Tibial artery (tissue), 4 donors: Measurements from ENCODE around the gene NFIA.

ENCODE experiments used
- DNase-seq, 2 donors: peaks; one replicate each; pipeline ENCODE4 v3.0.0-alpha.2; 2019
- H3K27ac ChIP-seq, 2 donors: fragments of 200-600 bp; sonication (generic) in 1 of 2; 1 replicate in 1 of 2; 2 replicates in 1 of 2; pipeline ENCODE4 v1.5.1; 2018 to 2019; ENCODE audit warnings: mild to moderate bottlenecking in 1 of 2
- H3K27me3 ChIP-seq, 2 donors: fragments of 200-600 bp; sonication (generic) in 1 of 2; one replicate each; pipeline versions ENCODE4 v1.5.1 to v1.6.0; 2016 to 2019
- H3K36me3 ChIP-seq, 3 donors: fragments of 200-600 bp; sonication (generic) in 2 of 3; one replicate each; pipeline ENCODE4 v1.5.1; 2016 to 2019; ENCODE audit warnings: mild to moderate bottlenecking in 2 of 3
- H3K4me1 ChIP-seq, 4 donors: fragments of 200-600 bp; sonication (generic) in 2 of 4; 1 replicate in 3 of 4; 2 replicates in 1 of 4; pipeline ENCODE4 v1.5.1; 2016 to 2019
- H3K4me3 ChIP-seq, 2 donors: fragments of 200-600 bp; sonication (generic) in 1 of 2; 1 replicate in 1 of 2; 2 replicates in 1 of 2; pipeline ENCODE4 v1.5.1; 2018 to 2019; ENCODE audit warnings: mild to moderate bottlenecking in 2 of 2
- H3K9me3 ChIP-seq, 3 donors: fragments of 200-600 bp; sonication (generic) in 1 of 3; one replicate each; pipeline ENCODE4 v1.5.1; 2016 to 2019
- intact Hi-C: fragments of 100-400 bp; cut with DNase I; formaldehyde crosslinking; loops from one replicate; pipeline ENCODE4 v1.15.0; 2023; ENCODE audit warnings: low total_unique reads
- TF ChIP-seq, protein P1 (sequence below), 2 experiments: fragments of 200-600 bp in 1 of 2; fragments of 450-650 bp in 1 of 2; IDR thresholded peaks; one replicate each; pipeline ENCODE4 v1.5.1; 2017 to 2019; ENCODE audit warnings: antibody characterized with exemption in 2 of 2, mild to moderate bottlenecking in 1 of 2, moderate library complexity in 1 of 2

Gene NFIA

DNA sequence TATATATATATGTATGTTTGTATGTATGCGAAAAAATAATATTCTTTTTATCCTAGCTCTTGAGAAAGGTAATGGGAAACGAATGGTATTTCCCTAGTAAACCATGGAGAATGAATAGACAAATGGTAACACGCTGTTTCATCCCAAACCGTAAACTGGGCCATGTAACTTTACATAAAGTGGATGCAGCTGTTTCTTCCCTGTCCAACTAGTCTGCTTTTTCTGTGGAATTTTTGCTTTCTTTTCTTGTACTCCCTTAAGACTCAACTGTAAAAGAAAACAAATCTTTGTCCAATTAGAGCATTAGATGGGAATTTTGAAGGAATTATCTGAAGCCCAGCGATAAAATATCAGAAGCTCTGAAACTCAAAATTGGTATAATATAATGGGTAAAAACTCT lies 198.1 kb downstream of the NFIA start:
- H3K4me3 ChIP-seq = no peak overlapping the region
- H3K27ac ChIP-seq = peak overlapping the region; percentile 33 to 80
- H3K27me3 ChIP-seq = no peaks in the 10 kb centered on the region

DNA sequence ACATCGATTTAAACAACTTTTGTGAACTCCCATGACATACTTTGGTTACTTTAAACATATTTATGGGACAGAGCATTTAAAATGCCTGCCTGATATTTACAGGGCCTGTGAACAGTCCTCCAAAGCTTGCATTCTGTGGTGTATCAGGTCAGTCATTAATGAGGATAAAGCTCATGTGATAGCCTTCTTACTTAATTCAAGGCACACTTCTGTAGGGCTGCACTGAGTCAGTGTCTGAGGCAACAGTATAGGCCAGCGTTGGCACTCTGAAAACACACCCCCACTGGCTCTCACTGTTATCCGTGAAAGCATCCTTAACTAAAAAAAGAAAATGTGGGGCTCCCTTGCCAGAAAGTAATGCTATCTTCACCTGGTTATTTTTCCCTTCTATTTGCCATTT lies 200.0 kb downstream of the NFIA start:
- Histone ChIP-seq H3K9me3 (no peaks in the 10 kb centered on the region), H3K27ac (peak overlapping the region; percentile 42 to 80), H3K4me3 (no peak overlapping the region), H3K4me1 (peaks cover 0 to 89% (median 43%) of the 10 kb centered on the region in 4 donors), H3K27me3 (no peaks in the 10 kb centered on the region), H3K36me3 (no peaks in the 10 kb centered on the region)
- no peak for DNase-seq
- TF ChIP-seq, protein P1, sequence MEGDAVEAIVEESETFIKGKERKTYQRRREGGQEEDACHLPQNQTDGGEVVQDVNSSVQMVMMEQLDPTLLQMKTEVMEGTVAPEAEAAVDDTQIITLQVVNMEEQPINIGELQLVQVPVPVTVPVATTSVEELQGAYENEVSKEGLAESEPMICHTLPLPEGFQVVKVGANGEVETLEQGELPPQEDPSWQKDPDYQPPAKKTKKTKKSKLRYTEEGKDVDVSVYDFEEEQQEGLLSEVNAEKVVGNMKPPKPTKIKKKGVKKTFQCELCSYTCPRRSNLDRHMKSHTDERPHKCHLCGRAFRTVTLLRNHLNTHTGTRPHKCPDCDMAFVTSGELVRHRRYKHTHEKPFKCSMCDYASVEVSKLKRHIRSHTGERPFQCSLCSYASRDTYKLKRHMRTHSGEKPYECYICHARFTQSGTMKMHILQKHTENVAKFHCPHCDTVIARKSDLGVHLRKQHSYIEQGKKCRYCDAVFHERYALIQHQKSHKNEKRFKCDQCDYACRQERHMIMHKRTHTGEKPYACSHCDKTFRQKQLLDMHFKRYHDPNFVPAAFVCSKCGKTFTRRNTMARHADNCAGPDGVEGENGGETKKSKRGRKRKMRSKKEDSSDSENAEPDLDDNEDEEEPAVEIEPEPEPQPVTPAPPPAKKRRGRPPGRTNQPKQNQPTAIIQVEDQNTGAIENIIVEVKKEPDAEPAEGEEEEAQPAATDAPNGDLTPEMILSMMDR (IDR thresholded peaks at IDR 0.05) = no peak
- intact Hi-C loops = no loop called here

More for the DNA sequence above, 198.1 kb downstream of the NFIA start:
- intact Hi-C loops = no loop called here
- TF ChIP-seq, protein P1 (IDR thresholded peaks at IDR 0.05) = no peak
- H3K36me3 ChIP-seq = no peaks in the 10 kb centered on the region
- H3K9me3 ChIP-seq = no peaks in the 10 kb centered on the region
- peaks cover 0 to 87% (median 33%) of the 10 kb centered on the region in 4 donors for H3K4me1 ChIP-seq
- DNase-seq = no peak

DNA sequence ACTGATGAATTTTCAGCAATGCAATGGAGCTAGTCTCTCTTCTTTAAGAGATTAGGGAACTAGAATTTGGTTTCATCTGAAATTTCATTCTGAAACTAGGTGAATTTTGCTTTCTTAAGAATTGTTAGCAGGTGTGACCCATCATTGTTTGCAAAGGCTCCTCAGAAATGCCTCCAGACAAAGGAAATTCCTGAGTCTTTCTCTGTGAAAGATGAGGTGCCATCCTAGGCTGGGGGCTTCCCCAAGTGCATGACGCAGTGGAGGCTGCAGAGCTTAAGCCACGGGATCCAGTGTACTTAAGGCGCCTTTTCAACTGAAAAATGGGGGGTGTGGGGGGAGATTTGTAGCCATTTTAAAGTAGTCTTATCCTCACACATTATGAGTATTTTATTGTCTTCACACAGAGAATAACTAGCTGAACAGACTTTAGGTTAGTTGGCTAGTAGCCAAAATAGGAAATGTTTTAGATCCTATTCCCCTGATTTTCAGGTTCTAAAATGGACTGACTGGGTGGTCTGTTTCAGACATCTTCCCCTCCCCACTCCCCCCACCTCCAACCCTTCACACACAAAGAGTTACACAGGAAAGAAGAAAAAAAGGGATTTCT lies 202.0 kb downstream of the NFIA start:
- TF ChIP-seq, protein P1 (IDR thresholded peaks at IDR 0.05) = no peak
- Histone ChIP-seq H3K27ac (peak overlapping the region in 1 of 2 donors; percentile 57), H3K9me3 (no peaks in the 10 kb centered on the region), H3K4me3 (no peak overlapping the region), H3K4me1 (peaks cover 0 to 89% (median 41%) of the 10 kb centered on the region in 4 donors), H3K36me3 (no peaks in the 10 kb centered on the region), H3K27me3 (no peaks in the 10 kb centered on the region)
- no peak for DNase-seq
- intact Hi-C loops = no loop called here

DNA sequence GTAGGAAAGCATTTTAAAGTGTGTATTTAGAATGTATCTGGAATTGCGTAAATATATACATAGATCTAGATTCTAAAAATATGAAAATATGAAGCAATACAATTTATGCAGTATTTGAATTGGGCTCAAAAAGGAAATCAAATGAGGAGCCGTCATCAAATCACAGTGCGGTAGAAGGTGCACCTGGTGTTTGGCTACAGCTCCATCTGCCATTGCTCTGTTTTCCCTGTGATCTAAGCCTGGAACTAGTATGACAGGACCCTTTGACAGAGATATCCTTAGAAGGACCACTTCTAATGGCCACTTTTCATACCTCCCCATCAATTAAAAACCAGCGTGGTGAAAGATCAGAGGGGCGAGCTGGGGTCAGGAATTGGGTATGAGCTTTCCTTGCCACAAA lies 202.6 kb downstream of the NFIA start:
- TF ChIP-seq, protein P1 (IDR thresholded peaks at IDR 0.05) = no peak
- no peaks in the 10 kb centered on the region for H3K9me3 ChIP-seq
- peak overlapping the region in 1 of 2 donors; percentile 57 for H3K27ac ChIP-seq
- H3K4me1 ChIP-seq = peaks cover 0 to 89% (median 39%) of the 10 kb centered on the region in 4 donors
- no peaks in the 10 kb centered on the region for H3K36me3 ChIP-seq
- intact Hi-C loops = no loop called here
- DNase-seq = no peak
- H3K27me3 ChIP-seq = no peaks in the 10 kb centered on the region
- no peak overlapping the region for H3K4me3 ChIP-seq

DNA sequence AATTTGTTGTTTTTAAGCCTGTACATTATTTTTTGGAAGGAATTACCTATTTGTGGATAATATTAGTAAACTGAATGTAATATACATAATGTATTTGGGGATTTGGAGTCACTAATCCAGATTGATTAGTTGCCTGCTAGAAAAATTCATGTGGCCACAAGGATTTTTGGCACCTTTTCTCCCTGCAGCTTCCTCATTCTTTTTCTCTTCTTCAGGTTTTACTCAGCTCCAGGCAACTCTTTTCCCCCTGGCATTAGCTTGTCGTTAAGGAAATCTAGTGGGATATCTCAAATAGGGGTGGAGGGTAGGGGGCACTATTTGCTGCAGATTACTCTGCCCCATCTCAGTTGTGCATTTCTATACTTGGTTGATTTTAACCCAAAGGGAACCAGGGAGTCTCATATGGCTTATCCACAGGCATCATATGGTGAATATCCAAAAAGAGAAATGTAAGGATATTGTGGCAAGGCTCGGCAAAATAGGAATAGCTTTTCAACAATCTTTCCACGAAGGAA lies 203.1 kb downstream of the NFIA start:
- no peaks in the 10 kb centered on the region for H3K36me3 ChIP-seq
- H3K4me3 ChIP-seq = no peak overlapping the region
- intact Hi-C loops = no loop called here
- no peaks in the 10 kb centered on the region for H3K9me3 ChIP-seq
- H3K27ac ChIP-seq = peak overlapping the region in 1 of 2 donors; percentile 57
- TF ChIP-seq, protein P1 (IDR thresholded peaks at IDR 0.05) = no peak
- no peaks in the 10 kb centered on the region for H3K27me3 ChIP-seq
- no peak for DNase-seq
- peaks cover 0 to 89% (median 39%) of the 10 kb centered on the region in 4 donors for H3K4me1 ChIP-seq
